ENCODE data around the gene PFDN1. TPM values are rescaled to one million over a fixed set of nuclear protein-coding genes. Genes with fewer than 3 reads are reported as not detected.
A peak's percentile ranks its signal among the peaks of the same experiment; 100 is the strongest.

Gene PFDN1, protein sequence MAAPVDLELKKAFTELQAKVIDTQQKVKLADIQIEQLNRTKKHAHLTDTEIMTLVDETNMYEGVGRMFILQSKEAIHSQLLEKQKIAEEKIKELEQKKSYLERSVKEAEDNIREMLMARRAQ
- 135 TPM for total RNA-seq

DNA sequence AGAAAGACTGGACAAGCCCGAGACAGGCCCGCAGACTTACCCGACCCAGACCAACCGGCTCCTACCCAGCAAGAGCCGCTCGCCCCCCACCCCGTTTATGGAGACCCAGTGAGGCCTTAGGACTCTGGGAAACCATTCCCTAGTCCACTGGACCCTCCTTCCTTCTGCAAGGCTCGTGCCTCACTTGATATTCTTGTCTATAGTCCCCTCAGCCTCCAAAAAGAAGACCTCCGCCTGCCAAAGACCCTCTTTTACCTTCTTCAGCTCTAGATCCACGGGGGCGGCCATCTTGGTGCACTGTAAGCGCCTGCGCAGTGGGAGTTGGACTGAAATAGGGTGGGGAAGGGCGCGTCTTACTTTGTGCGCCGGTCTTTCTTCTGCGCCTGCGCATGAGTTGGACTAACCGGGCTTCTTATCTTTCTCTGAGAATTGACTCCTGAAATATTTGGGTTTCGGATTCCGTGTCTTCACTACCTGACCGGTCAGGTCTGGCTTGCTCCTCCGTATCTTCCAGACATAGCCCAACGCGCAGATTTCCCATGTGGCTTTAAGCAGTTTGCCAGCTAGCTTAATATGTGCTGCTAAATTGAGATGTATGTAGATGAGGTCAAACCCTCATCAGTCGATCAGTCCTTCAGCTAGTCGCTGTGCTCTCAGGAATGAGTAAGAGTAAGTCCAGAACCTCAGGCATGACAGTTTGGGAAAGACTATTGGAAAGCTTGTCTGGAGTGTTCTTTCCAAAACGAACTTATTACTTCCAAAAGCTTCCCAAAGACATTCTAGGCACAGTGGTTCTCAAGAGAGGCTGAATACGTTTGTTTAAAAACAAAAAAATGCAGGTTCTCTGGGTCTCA, at the start of gene PFDN1:
Gene PFDN1, minus strand, starts transcription at position 316 of the 854 bp plus-strand sequence. Its CDS starts 28 bp downstream, at position 288.
- Histone ChIP-seq H3K27me3 (no peaks in the 10 kb centered on the region), H3K27ac (peak within 1 kb of the TSS; percentile 79 to 84), H3K9me3 (no peaks in the 10 kb centered on the region), H3K36me3 (peaks cover 0 to 5% of the 10 kb centered on the region in 2 donors), H3K4me1 (peaks cover 6 to 20% of the 10 kb centered on the region in 2 donors), H3K4me3 (peak within 1 kb of the TSS; percentile 82 to 95)
- intact Hi-C loops (cut with DNase I) = loop anchor here (2.0 kb wide), 2 partner anchors 42 to 44 kb away; partner anchors contain the start of gene HBEGF
- peak; percentile 69 to 96 for DNase-seq (ENCODE audit: low spot score in 2 of 2)
- TF ChIP-seq, protein P1, sequence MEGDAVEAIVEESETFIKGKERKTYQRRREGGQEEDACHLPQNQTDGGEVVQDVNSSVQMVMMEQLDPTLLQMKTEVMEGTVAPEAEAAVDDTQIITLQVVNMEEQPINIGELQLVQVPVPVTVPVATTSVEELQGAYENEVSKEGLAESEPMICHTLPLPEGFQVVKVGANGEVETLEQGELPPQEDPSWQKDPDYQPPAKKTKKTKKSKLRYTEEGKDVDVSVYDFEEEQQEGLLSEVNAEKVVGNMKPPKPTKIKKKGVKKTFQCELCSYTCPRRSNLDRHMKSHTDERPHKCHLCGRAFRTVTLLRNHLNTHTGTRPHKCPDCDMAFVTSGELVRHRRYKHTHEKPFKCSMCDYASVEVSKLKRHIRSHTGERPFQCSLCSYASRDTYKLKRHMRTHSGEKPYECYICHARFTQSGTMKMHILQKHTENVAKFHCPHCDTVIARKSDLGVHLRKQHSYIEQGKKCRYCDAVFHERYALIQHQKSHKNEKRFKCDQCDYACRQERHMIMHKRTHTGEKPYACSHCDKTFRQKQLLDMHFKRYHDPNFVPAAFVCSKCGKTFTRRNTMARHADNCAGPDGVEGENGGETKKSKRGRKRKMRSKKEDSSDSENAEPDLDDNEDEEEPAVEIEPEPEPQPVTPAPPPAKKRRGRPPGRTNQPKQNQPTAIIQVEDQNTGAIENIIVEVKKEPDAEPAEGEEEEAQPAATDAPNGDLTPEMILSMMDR (IDR thresholded peaks at IDR 0.05) = no peak

DNA sequence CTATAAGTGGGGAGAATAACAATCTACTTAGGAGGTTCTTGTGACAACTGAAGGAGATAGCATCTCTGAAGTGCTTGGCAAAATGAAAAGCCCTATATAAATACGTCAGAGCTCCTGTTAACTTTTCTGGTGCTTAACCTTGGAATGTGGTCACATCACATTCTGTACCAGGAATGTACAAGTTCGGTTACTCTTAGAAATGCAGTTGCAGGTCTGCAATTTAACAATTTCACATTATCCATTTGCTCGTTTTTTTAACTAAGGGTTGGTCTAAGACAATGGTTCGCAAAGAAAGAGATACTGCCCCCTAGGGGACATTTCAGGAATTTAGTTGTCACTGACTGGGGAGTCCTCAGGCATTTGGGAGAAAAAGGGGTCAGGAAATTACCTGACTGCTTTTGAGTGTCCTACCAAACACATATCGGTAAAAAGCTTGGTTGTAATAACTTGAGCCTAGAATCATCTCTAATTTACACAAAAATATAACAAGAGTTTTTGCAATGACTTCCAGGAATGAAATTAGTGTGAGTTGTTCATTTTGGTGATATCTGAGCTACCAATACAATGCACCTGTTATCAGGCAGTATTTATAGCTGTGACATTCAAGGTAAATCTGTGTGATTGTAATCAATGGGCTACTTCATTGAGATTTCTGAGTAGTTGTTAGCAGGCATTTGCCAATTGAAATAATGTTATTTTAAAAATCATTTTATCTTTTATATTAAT, 48.9 kb upstream of the PFDN1 start:
- no peaks in the 10 kb centered on the region for H3K27me3 ChIP-seq
- H3K36me3 ChIP-seq = no peaks in the 10 kb centered on the region
- H3K4me1 ChIP-seq = peaks cover 0 to 4% of the 10 kb centered on the region in 2 donors
- TF ChIP-seq, protein P1 (IDR thresholded peaks at IDR 0.05) = peak; percentile 86 to 90 (median 86)
- H3K4me3 ChIP-seq = no peak overlapping the region
- intact Hi-C loops (cut with DNase I) = loop anchor here (1.0 kb wide), 1 partner anchor 107 kb away; no protein-coding TSS in a partner anchor
- no peak overlapping the region for H3K27ac ChIP-seq
- no peak for DNase-seq (ENCODE audit: low spot score in 2 of 2)
- H3K9me3 ChIP-seq = no peaks in the 10 kb centered on the region

DNA sequence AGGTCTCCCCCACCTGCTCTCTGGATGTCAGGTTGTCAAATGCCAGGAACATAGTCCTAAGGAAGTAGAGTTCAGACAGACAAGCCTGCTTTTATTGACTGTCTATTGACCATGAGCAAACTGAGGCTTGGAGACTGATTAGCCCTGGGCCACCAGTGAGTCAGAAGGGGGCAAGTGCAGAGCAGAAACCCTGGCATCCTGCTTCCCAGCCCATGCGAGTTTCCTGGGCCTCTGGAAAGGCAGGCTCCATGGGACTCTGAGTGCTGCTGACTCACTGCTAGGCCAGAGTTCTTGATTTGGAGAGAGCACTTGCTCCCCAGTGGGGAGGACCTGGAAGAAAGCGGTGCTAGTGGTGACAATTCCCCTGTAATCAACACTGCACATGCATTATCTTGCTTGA, 46.3 kb upstream of the PFDN1 start:
- H3K36me3 ChIP-seq = no peaks in the 10 kb centered on the region
- no peaks in the 10 kb centered on the region for H3K27me3 ChIP-seq
- no peak overlapping the region for H3K27ac ChIP-seq
- no peaks in the 10 kb centered on the region for H3K9me3 ChIP-seq
- H3K4me3 ChIP-seq = no peak overlapping the region
- H3K4me1 ChIP-seq = peaks cover 0 to 13% of the 10 kb centered on the region in 2 donors
- no peak for DNase-seq (ENCODE audit: low spot score in 2 of 2)
- TF ChIP-seq, protein P1 (IDR thresholded peaks at IDR 0.05) = no peak
- intact Hi-C loops (cut with DNase I) = loop anchor here (5.0 kb wide), 3 partner anchors 87 to 242 kb away; no protein-coding TSS in a partner anchor

DNA sequence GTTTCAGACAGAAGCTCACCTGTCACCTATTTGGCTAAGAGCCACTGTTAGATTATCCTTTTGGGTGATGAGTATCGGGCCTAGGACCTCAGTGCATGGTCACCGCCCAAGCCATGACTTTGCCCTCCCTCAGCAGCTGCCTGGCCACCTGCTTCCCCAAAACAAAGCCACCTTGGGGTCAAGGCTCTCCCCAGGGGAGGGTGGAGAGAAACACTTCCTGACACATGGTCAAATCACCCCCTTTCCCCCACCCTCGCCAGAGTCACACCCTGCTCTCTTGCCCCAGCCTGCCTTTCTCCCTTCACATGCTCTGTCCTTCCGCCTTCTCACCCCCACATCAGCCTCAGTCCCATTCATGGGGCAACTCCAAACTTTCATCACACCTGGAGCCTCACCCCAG, 45.2 kb upstream of the PFDN1 start:
- Histone ChIP-seq H3K36me3 (no peaks in the 10 kb centered on the region), H3K4me3 (no peak overlapping the region), H3K27ac (no peak overlapping the region), H3K4me1 (peaks cover 0 to 13% of the 10 kb centered on the region in 2 donors), H3K9me3 (no peaks in the 10 kb centered on the region), H3K27me3 (no peaks in the 10 kb centered on the region)
- intact Hi-C loops (cut with DNase I) = loop anchor here (5.0 kb wide), 3 partner anchors 86 to 241 kb away; no protein-coding TSS in a partner anchor
- TF ChIP-seq, protein P1 (IDR thresholded peaks at IDR 0.05) = no peak
- DNase-seq (ENCODE audit: low spot score in 2 of 2) = no peak

DNA sequence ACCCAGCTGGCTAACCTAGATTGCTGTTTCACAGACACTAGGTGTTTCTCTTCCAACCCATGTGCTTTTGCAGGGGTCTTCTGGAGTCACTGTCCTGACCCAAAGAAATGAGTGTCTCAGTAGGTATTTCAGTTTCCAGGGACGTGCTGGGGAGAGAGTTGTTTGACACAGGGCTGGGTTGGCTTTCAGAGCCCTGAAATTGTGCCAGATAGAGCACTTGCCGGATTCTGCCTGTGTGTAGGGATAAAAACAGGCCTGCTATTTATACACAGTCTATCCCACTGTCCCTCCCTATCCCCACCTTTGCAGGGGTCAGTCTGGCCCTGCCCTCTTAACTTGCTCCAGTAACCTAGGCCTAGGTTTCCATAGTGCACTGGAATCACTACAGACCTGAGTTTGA, 44.5 kb upstream of the PFDN1 start:
- Histone ChIP-seq H3K36me3 (no peaks in the 10 kb centered on the region), H3K27ac (peak overlapping the region; percentile 75 to 80), H3K4me3 (peak overlapping the region in 1 of 2 donors; percentile 93), H3K4me1 (peaks cover 0 to 15% of the 10 kb centered on the region in 2 donors), H3K27me3 (no peaks in the 10 kb centered on the region), H3K9me3 (no peaks in the 10 kb centered on the region)
- intact Hi-C loops (cut with DNase I) = loop anchor here (2.0 to 5.0 kb wide), 4 partner anchors 45 to 240 kb away; partner anchors contain the start of gene PFDN1
- no peak for DNase-seq (ENCODE audit: low spot score in 2 of 2)
- TF ChIP-seq, protein P1 (IDR thresholded peaks at IDR 0.05) = no peak
